ENCODE data around the gene CRPPA. TPM values are rescaled to one million over a fixed set of nuclear protein-coding genes. Genes with fewer than 3 reads are reported as not detected.
"Not testable (repeated sequence)": the region's sequence is repeated elsewhere in the genome, so short reads cannot be mapped to it uniquely, and the experiment has no call there.

CRPPA gene
- total RNA-seq, 1 donor from 2014 or later = 4.0 TPM

- Mint-ChIP-seq H3K4me1 (peaks cover 33% of the 10 kb centered on the region), H3K27ac (ENCODE audit: unreplicated experiment) (no peak overlapping the region), H3K4me3 (no peak overlapping the region), H3K36me3 (ENCODE audit: low read depth) (no peaks in the 10 kb centered on the region), H3K27me3 (ENCODE audit: low read depth) (no peaks in the 10 kb centered on the region), H3K9me3 (peaks cover 5% of the 10 kb centered on the region)
- TF ChIP-seq CTCF (conservative IDR thresholded peaks at IDR 0.05) = no peak
- no peak for DNase-seq (ENCODE audit: low read depth, low spot score)
Measured at GRCh38 chr7:16460789-16461493, 39.6 kb upstream of the CRPPA start.

DNA sequence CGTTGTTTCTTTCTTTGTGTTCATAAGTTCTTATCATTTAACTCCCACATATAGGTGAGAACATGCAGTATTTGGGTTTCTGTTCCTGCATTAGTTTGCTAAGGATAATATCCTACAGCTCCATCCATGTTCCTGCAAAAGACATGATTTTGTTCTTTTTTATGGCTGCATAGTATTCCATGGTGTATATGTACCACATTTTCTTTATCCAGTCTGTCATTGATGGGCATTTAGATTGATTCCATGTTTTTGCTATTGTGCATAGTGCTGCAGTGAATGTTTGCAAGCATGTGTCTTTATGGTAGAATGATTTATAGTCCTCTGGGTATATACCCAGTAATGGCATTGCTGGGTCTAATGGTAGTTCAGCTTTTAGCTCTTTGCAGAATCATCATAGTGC is 35.0 kb upstream of the CRPPA start:
- H3K36me3 Mint-ChIP-seq (ENCODE audit: low read depth); H3K27me3 Mint-ChIP-seq (ENCODE audit: low read depth); H3K4me3 Mint-ChIP-seq; H3K4me1 Mint-ChIP-seq; H3K9me3 Mint-ChIP-seq; H3K27ac Mint-ChIP-seq (ENCODE audit: unreplicated experiment); DNase-seq (ENCODE audit: low read depth, low spot score): not testable (repeated sequence)

DNA sequence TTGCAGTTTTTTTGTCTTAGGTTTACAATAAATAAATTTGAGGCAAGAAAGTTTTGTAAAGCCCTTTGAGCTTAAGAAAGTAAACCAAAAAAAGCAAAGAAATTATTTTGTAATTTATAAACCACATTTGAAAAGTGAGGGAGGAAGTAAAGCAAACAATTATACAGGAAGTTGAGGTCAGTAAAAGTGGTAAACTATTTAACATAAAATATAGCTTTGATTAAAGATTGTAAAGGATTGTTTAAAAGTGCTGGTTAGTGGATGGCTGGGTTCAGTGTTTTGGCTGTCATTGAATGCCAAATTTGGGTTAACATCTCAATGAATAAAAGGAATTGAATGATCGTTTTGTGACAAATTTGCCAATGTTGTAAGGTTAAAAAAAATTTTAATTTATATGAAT is 34.3 kb upstream of the CRPPA start:
- Mint-ChIP-seq H3K4me1 (no peaks in the 10 kb centered on the region), H3K27ac (ENCODE audit: unreplicated experiment) (no peak overlapping the region), H3K27me3 (ENCODE audit: low read depth) (no peaks in the 10 kb centered on the region), H3K36me3 (ENCODE audit: low read depth) (no peaks in the 10 kb centered on the region), H3K9me3 (peaks cover 5% of the 10 kb centered on the region), H3K4me3 (no peak overlapping the region)
- DNase-seq (ENCODE audit: low read depth, low spot score) = no peak
- TF ChIP-seq CTCF (conservative IDR thresholded peaks at IDR 0.05) = no peak

DNA sequence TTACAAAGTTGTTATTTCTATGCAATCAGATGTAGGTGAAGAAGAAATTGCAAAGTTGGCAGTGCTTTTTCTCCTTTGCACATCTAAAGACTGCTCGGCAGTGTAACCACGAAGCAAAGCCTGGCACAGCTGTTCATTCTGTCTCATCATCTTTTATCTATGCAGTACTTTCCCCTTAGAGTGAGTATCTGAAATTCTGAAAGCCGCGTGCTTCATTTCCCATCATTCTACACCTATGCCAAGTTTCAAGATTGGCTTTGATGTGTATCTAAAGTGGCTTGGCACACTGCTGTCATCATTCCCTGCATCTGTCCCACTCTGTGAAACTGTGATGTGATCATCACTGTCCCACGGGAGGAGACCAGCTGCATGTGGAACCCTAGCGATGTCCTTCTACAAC is 29.0 kb upstream of the CRPPA start:
- no peaks in the 10 kb centered on the region for H3K36me3 Mint-ChIP-seq (ENCODE audit: low read depth)
- H3K9me3 Mint-ChIP-seq = no peaks in the 10 kb centered on the region
- no peak overlapping the region for H3K27ac Mint-ChIP-seq (ENCODE audit: unreplicated experiment)
- TF ChIP-seq CTCF (conservative IDR thresholded peaks at IDR 0.05) = no peak
- H3K4me3 Mint-ChIP-seq = no peak overlapping the region
- DNase-seq (ENCODE audit: low read depth, low spot score) = no peak
- H3K27me3 Mint-ChIP-seq (ENCODE audit: low read depth) = no peaks in the 10 kb centered on the region
- H3K4me1 Mint-ChIP-seq = peaks cover 7% of the 10 kb centered on the region

GRCh38 chr7:16447876-16448275 is 26.5 kb upstream of the CRPPA start:
- no peaks in the 10 kb centered on the region for H3K36me3 Mint-ChIP-seq (ENCODE audit: low read depth)
- peaks cover 7% of the 10 kb centered on the region for H3K4me1 Mint-ChIP-seq
- no peak for TF ChIP-seq CTCF (conservative IDR thresholded peaks at IDR 0.05)
- no peaks in the 10 kb centered on the region for H3K27me3 Mint-ChIP-seq (ENCODE audit: low read depth)
- H3K9me3 Mint-ChIP-seq = no peaks in the 10 kb centered on the region
- no peak overlapping the region for H3K4me3 Mint-ChIP-seq
- no peak overlapping the region for H3K27ac Mint-ChIP-seq (ENCODE audit: unreplicated experiment)
- no peak for DNase-seq (ENCODE audit: low read depth, low spot score)

DNA sequence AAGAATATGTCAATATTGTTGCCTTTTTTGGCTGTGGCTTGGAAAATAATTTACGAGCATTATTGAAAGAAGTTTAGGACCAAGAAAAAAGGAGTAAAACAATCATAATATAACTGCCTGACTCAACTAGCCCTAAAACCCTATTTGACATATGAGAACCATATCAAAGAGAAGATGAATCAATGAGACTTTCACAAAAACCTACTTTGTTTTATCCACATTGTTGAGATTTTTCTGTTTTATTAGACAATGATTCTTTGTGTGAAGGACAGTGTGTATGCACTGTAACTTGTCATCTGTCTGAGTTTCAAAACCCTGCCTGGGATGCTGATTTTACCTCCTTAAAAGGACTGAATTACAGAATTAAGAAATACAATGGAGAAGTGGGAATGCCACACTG is 25.2 kb upstream of the CRPPA start:
- TF ChIP-seq CTCF (conservative IDR thresholded peaks at IDR 0.05) = no peak
- Mint-ChIP-seq H3K27ac (ENCODE audit: unreplicated experiment) (no peak overlapping the region), H3K4me1 (peaks cover 7% of the 10 kb centered on the region)

DNA sequence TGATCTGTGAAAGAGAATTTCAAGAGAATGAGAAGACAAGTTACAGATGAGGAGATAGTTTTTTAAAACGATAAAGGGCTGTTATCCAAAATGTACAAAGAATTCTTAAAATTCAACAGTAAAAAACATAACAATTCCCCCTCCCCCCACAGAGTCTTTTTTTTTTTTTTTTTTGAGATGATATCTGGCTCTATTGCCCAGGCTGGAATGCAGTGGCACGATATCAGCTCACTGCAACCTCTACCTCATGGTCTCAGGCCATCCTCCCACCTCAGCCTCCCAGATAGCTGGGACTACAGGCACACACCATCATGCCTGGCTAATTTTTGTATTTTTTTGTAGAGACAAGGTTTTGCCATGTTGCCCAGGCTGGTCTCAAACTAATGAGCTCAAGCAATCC is 22.5 kb upstream of the CRPPA start:
- H3K4me1 Mint-ChIP-seq; H3K27me3 Mint-ChIP-seq (ENCODE audit: low read depth); H3K9me3 Mint-ChIP-seq; H3K4me3 Mint-ChIP-seq; H3K27ac Mint-ChIP-seq (ENCODE audit: unreplicated experiment); DNase-seq (ENCODE audit: low read depth, low spot score); H3K36me3 Mint-ChIP-seq (ENCODE audit: low read depth): not testable (repeated sequence)

More for the DNA sequence above, 25.2 kb upstream of the CRPPA start:
- no peaks in the 10 kb centered on the region for H3K27me3 Mint-ChIP-seq (ENCODE audit: low read depth)
- H3K9me3 Mint-ChIP-seq = no peaks in the 10 kb centered on the region
- H3K36me3 Mint-ChIP-seq (ENCODE audit: low read depth) = no peaks in the 10 kb centered on the region
- DNase-seq (ENCODE audit: low read depth, low spot score) = no peak
- no peak overlapping the region for H3K4me3 Mint-ChIP-seq

Data from neural crest cell (in vitro differentiated cells).